Mesothelial cell of epicardium (in vitro differentiated cells): ENCODE measurements around the gene SAXO1. TPM values are rescaled to one million over a fixed set of nuclear protein-coding genes. Genes with fewer than 3 reads are reported as not detected.

Source experiments
- DNase-seq, 2 experiments: peaks; one replicate each; pipeline ENCODE4 v3.0.0; 2021; ENCODE audit warnings: low spot score in 2 of 2; ENCODE audit not compliant: unreplicated experiment in 2 of 2
- H3K27ac Mint-ChIP-seq: 2 replicates; pipeline ENCODE4 v1.8.0; 2021; ENCODE audit warnings: mixed read lengths
- H3K27me3 Mint-ChIP-seq: 2 replicates; pipeline ENCODE4 v1.8.0; 2021; ENCODE audit warnings: low read depth, mixed read lengths
- H3K36me3 Mint-ChIP-seq: 2 replicates; pipeline ENCODE4 v1.8.0; 2021; ENCODE audit warnings: mixed read lengths
- H3K4me1 Mint-ChIP-seq: 2 replicates; pipeline ENCODE4 v1.8.0; 2021; ENCODE audit warnings: mixed read lengths
- H3K4me3 Mint-ChIP-seq: 2 replicates; pipeline ENCODE4 v1.8.0; 2021; ENCODE audit warnings: mild to moderate bottlenecking, moderate library complexity, mixed read lengths
- H3K9me3 Mint-ChIP-seq: 2 replicates; pipeline ENCODE4 v1.8.0; 2021; ENCODE audit warnings: mixed read lengths
- CTCF ChIP-seq: fragments of 200-600 bp; sonication (generic); IDR thresholded peaks from one replicate; pipeline ENCODE4 v1.5.0; 2021; ENCODE audit warnings: antibody characterized with exemption; ENCODE audit not compliant: unreplicated experiment
- total RNA-seq: library from RNA; stranded (reverse); gene quantifications from 3 replicates; pipeline ENCODE4 v1.2.1, GENCODE V29; 2021

Gene SAXO1
- total RNA-seq, 1 donor from 2014 or later: 0.38 TPM

- H3K9me3 Mint-ChIP-seq: no peaks in the 10 kb centered on the region
- no peaks in the 10 kb centered on the region for H3K27me3 Mint-ChIP-seq
- DNase-seq: no peak
- H3K27ac Mint-ChIP-seq: no peak overlapping the region
- H3K4me1 Mint-ChIP-seq: peaks cover 8% of the 10 kb centered on the region
- H3K36me3 Mint-ChIP-seq: no peaks in the 10 kb centered on the region
- H3K4me3 Mint-ChIP-seq: no peak overlapping the region
- TF ChIP-seq CTCF: no peak
Measured at GRCh38 chr9:18921366-18922075, 111.5 kb downstream of the SAXO1 start.

DNA sequence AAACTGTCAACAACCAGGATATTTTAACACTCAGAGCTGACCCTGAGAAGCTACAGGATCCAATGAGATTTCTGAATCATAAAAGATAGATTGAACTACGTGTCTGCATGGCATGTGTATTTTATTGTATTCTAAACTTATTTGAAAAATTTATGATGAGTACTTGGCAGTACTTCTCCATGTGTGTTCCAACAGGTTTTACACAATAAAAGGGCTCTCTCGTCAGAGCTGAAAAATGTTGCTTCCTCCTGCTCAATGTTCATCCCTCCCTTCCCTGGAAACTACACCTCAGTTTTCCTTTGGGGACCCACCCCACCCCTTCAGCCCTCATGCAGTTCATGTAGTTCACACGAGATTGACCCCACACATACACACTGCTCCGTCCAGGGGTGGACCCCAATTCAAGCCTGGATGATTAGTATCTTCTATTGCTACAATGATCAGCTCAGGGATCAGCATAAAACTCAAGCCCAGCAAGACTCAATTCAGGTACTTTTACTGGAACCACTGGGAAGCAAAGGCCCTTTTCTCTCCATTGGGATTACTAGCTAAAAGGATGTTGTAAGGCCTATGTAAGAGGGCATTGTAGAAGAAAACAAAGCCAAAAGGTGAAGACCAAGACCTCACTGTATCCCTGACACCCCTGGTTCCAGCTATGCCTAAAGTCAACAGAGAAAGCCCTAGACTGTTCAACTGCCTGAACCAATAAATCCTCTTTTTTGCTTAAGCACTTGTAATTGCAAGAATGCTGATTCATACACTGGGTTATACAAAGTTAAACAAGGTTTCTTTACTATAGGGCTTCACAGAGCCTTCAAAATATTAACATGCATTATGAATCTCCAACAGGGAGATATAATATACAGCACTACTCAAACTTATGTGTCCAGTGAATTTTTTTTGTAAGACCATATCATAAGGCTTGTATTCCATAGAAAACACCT lies 112.6 kb downstream of the SAXO1 start:
- Mint-ChIP-seq H3K4me1 (peaks cover 8% of the 10 kb centered on the region), H3K27ac (no peak overlapping the region), H3K4me3 (no peak overlapping the region), H3K9me3 (no peaks in the 10 kb centered on the region), H3K36me3 (no peaks in the 10 kb centered on the region), H3K27me3 (no peaks in the 10 kb centered on the region)
- no peak for DNase-seq
- TF ChIP-seq CTCF: no peak

- DNase-seq: no peak
- H3K27ac Mint-ChIP-seq: no peak overlapping the region
- H3K36me3 Mint-ChIP-seq: no peaks in the 10 kb centered on the region
- no peaks in the 10 kb centered on the region for H3K9me3 Mint-ChIP-seq
- peaks cover 9% of the 10 kb centered on the region for H3K27me3 Mint-ChIP-seq
- peaks cover 4% of the 10 kb centered on the region for H3K4me1 Mint-ChIP-seq
- TF ChIP-seq CTCF: no peak
- H3K4me3 Mint-ChIP-seq: no peak overlapping the region
Measured at GRCh38 chr9:18911714-18912342, 121.2 kb downstream of the SAXO1 start.

DNA sequence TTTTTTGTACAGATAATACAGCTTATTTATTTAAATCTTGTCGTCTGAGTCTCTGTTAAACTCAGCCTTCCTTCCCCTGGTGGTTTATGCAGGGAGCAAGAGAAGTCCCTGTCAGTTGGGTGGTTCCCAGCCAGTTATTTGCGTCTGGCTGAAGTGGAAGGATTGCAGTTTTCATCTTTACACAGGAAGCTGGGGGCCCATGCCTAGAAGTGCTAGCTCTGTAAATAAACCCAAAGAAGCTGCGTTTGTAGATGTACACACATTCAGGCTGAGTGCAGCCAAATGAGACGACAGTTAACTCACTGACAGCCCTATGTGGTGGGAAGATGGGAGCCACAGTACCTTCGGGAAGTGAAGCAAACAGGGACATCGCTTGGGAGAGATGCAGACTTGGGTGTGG lies 122.1 kb downstream of the SAXO1 start:
- Mint-ChIP-seq H3K27me3 (peaks cover 9% of the 10 kb centered on the region), H3K27ac (peak overlapping the region; percentile 15), H3K4me3 (no peak overlapping the region), H3K4me1 (peaks cover 4% of the 10 kb centered on the region), H3K36me3 (no peaks in the 10 kb centered on the region), H3K9me3 (no peaks in the 10 kb centered on the region)
- no peak for DNase-seq
- TF ChIP-seq CTCF: no peak

GRCh38 chr9:18910435-18910834 lies 122.6 kb downstream of the SAXO1 start:
- peaks cover 9% of the 10 kb centered on the region for H3K27me3 Mint-ChIP-seq
- H3K36me3 Mint-ChIP-seq: no peaks in the 10 kb centered on the region
- no peak overlapping the region for H3K4me3 Mint-ChIP-seq
- H3K27ac Mint-ChIP-seq: no peak overlapping the region
- H3K9me3 Mint-ChIP-seq: no peaks in the 10 kb centered on the region
- H3K4me1 Mint-ChIP-seq: peaks cover 4% of the 10 kb centered on the region
- no peak for DNase-seq
- TF ChIP-seq CTCF: no peak
